ENCODE results near the gene NPTXR.
A peak's percentile ranks its signal among the peaks of the same experiment; 100 is the strongest.

The NPTXR gene

GRCh38 chr22:38793721-38794466 is 49.9 kb downstream of the NPTXR start, which contains the start of gene DNAL4:
TSS of gene DNAL4 (minus strand) at chr22:38794143. CDS start at chr22:38782731, 11,412 bp downstream.
- peak; percentile 95 for DNase-seq (ENCODE audit: low spot score)

GRCh38 chr22:38793317-38793716 is 50.5 kb downstream of the NPTXR start:
- DNase-seq (ENCODE audit: low spot score) = no peak

- DNase-seq (ENCODE audit: low spot score) = no peak
Measured at GRCh38 chr22:38792833-38793232, 51.0 kb downstream of the NPTXR start.

GRCh38 chr22:38789606-38790005 is 54.2 kb downstream of the NPTXR start:
- DNase-seq (ENCODE audit: low spot score) = no peak

GRCh38 chr22:38788846-38789245 is 55.0 kb downstream of the NPTXR start:
- no peak for DNase-seq (ENCODE audit: low spot score)

- DNase-seq (ENCODE audit: low spot score) = no peak
Measured at GRCh38 chr22:38788021-38788816, 55.6 kb downstream of the NPTXR start.

GRCh38 chr22:38786631-38787030 is 57.2 kb downstream of the NPTXR start:
- DNase-seq (ENCODE audit: low spot score) = no peak

- no peak for DNase-seq (ENCODE audit: low spot score)
Measured at GRCh38 chr22:38784856-38785255, 59.0 kb downstream of the NPTXR start.

GRCh38 chr22:38784035-38784434 is 59.8 kb downstream of the NPTXR start:
- no peak for DNase-seq (ENCODE audit: low spot score)

- DNase-seq (ENCODE audit: low spot score) = no peak
Measured at GRCh38 chr22:38783095-38783615, 60.7 kb downstream of the NPTXR start.

GRCh38 chr22:38782402-38783094 is 61.3 kb downstream of the NPTXR start:
- no peak for DNase-seq (ENCODE audit: low spot score)

- no peak for DNase-seq (ENCODE audit: low spot score)
Measured at GRCh38 chr22:38781033-38781432, 62.8 kb downstream of the NPTXR start.

- DNase-seq (ENCODE audit: low spot score) = no peak
Measured at GRCh38 chr22:38777087-38777671, 66.6 kb downstream of the NPTXR start.

GRCh38 chr22:38776086-38776485 is 67.7 kb downstream of the NPTXR start:
- no peak for DNase-seq (ENCODE audit: low spot score)

- no peak for DNase-seq (ENCODE audit: low spot score)
Measured at GRCh38 chr22:38775656-38776055, 68.2 kb downstream of the NPTXR start.

- no peak for DNase-seq (ENCODE audit: low spot score)
Measured at GRCh38 chr22:38774496-38775166, 69.2 kb downstream of the NPTXR start.

GRCh38 chr22:38773363-38773946 is 70.4 kb downstream of the NPTXR start:
- no peak for DNase-seq (ENCODE audit: low spot score)

- DNase-seq (ENCODE audit: low spot score) = no peak
Measured at GRCh38 chr22:38772623-38772873, 71.3 kb downstream of the NPTXR start.

- DNase-seq (ENCODE audit: low spot score) = no peak
Measured at GRCh38 chr22:38770257-38770949, 73.4 kb downstream of the NPTXR start.
